ENCODE measurements around the gene CMIP.

The CMIP gene

GRCh38 chr16:81440888-81441761, 3.5 kb upstream of the CMIP start:
- no peak overlapping the region for H3K9ac ChIP-seq (ENCODE audit: low read length)
- H3K27ac ChIP-seq (ENCODE audit: low read depth, low read length) = no peak overlapping the region
- H3K9me2 ChIP-seq (replicated peaks; ENCODE audit: insufficient read depth, low read length) = no peaks in the 10 kb centered on the region
- H4K20me1 ChIP-seq (ENCODE audit: low read depth, low read length) = no peaks in the 10 kb centered on the region
- H2AFZ ChIP-seq (ENCODE audit: low read depth, low read length, severe bottlenecking) = no peak overlapping the region
- TF ChIP-seq CTCF (IDR thresholded peaks at IDR 0.05; ENCODE audit: insufficient read depth, low read length, poor library complexity, severe bottlenecking) = no peak
- TF ChIP-seq EZH2phosphoT487 (conservative IDR thresholded peaks at IDR 0.05; ENCODE audit: low read length) = no peak
- no peaks in the 10 kb centered on the region for H3K36me3 ChIP-seq (ENCODE audit: low read length)
- H3K27me3 ChIP-seq (ENCODE audit: low read length) = no peaks in the 10 kb centered on the region
- peaks cover 11% of the 10 kb centered on the region for H3K79me2 ChIP-seq (ENCODE audit: insufficient read depth, low read length)
- 0 out of 2 replicates have a peak, but pooled peaks cover 7% of the 10 kb centered on the region for H3F3A ChIP-seq (ENCODE audit: insufficient read depth)
- no peak overlapping the region for H3K4me2 ChIP-seq (ENCODE audit: low read depth, low read length, poor library complexity, severe bottlenecking)
- H3K4me3 ChIP-seq (ENCODE audit: insufficient read depth, low read length, poor library complexity, severe bottlenecking) = no peak overlapping the region
- H3K9me3 ChIP-seq (ENCODE audit: insufficient read depth, low read length) = no peaks in the 10 kb centered on the region

DNA sequence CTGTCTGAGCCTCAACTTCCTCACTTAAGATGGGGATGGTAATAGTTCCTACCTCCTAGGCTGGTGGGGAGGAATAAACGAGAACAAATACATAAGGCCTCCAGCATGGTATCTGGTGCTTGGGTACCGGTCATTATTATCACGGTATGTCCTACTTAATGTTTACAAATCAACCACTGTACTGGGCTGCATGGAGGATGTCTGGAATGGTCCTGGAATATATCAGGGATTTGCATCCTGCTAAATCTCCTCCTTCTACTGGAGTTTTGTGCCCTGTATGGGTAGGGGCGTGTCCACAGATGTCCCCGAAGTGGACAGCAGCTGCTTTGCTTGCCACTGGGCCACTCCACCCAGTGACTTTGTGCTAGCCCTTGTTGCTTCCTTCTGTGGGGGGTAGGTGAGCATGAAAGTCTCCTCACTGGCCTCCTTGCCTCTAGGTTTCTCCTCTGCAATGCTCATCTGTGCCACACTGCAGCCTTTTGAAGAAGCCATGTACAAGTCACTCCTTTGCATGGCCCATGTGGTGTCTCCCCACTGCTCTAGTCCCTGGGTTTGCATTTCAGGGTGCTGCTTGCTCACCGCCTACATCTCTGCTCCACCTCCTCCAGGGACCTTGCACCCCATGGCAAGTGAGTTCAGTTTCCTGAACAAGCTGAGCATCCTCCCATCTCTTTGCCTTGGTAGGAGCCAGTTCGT, 2.2 kb upstream of the CMIP start:
- Histone ChIP-seq H3F3A (ENCODE audit: insufficient read depth) (0 out of 2 replicates have a peak, but pooled peaks cover 7% of the 10 kb centered on the region), H4K20me1 (ENCODE audit: low read depth, low read length) (no peaks in the 10 kb centered on the region)
- TF ChIP-seq EZH2phosphoT487 (conservative IDR thresholded peaks at IDR 0.05; ENCODE audit: low read length) = no peak
- no peak for TF ChIP-seq CTCF (IDR thresholded peaks at IDR 0.05; ENCODE audit: insufficient read depth, low read length, poor library complexity, severe bottlenecking)

GRCh38 chr16:81442916-81443687, 1.5 kb upstream of the CMIP start:
- Histone ChIP-seq H3K9me2 (replicated peaks; ENCODE audit: insufficient read depth, low read length) (no peaks in the 10 kb centered on the region), H3K4me2 (ENCODE audit: low read depth, low read length, poor library complexity, severe bottlenecking) (no peak overlapping the region), H3K36me3 (ENCODE audit: low read length) (no peaks in the 10 kb centered on the region), H3K27ac (ENCODE audit: low read depth, low read length) (no peak overlapping the region), H2AFZ (ENCODE audit: low read depth, low read length, severe bottlenecking) (no peak overlapping the region), H4K20me1 (ENCODE audit: low read depth, low read length) (no peaks in the 10 kb centered on the region), H3F3A (ENCODE audit: insufficient read depth) (0 out of 2 replicates have a peak, but pooled peaks cover 7% of the 10 kb centered on the region), H3K9ac (ENCODE audit: low read length) (no peak overlapping the region), H3K79me2 (ENCODE audit: insufficient read depth, low read length) (peaks cover 30% of the 10 kb centered on the region), H3K4me3 (ENCODE audit: insufficient read depth, low read length, poor library complexity, severe bottlenecking) (no peak overlapping the region), H3K9me3 (ENCODE audit: insufficient read depth, low read length) (no peaks in the 10 kb centered on the region), H3K27me3 (ENCODE audit: low read length) (no peaks in the 10 kb centered on the region)
- no peak for TF ChIP-seq CTCF (IDR thresholded peaks at IDR 0.05; ENCODE audit: insufficient read depth, low read length, poor library complexity, severe bottlenecking)

More for the DNA sequence above, 2.2 kb upstream of the CMIP start:
- Histone ChIP-seq H3K79me2 (ENCODE audit: insufficient read depth, low read length) (peaks cover 23% of the 10 kb centered on the region), H3K4me3 (ENCODE audit: insufficient read depth, low read length, poor library complexity, severe bottlenecking) (no peak overlapping the region), H3K36me3 (ENCODE audit: low read length) (no peaks in the 10 kb centered on the region), H3K4me2 (ENCODE audit: low read depth, low read length, poor library complexity, severe bottlenecking) (no peak overlapping the region), H2AFZ (ENCODE audit: low read depth, low read length, severe bottlenecking) (no peak overlapping the region), H3K27me3 (ENCODE audit: low read length) (no peaks in the 10 kb centered on the region), H3K9ac (ENCODE audit: low read length) (no peak overlapping the region), H3K9me3 (ENCODE audit: insufficient read depth, low read length) (no peaks in the 10 kb centered on the region), H3K27ac (ENCODE audit: low read depth, low read length) (no peak overlapping the region), H3K9me2 (replicated peaks; ENCODE audit: insufficient read depth, low read length) (no peaks in the 10 kb centered on the region)
